DMS114 treated with DMSO at 0.1 percent for 48 hours (cell line): ENCODE results near the gene KREMEN2.
"Not testable (repeated sequence)": the region's sequence is repeated elsewhere in the genome, so short reads cannot be mapped to it uniquely, and the experiment has no call there.

Experiments
- DNase-seq: peaks from one replicate; lab custom pipeline; 2025; ENCODE audit not compliant: unreplicated experiment; lab: John Stamatoyannopoulos, UW

Gene KREMEN2

GRCh38 chr16:2938206-2938605 lies 25.9 kb upstream of the KREMEN2 start:
- no peak for DNase-seq

- no peak for DNase-seq
Observed at GRCh38 chr16:2939968-2940367, 24.1 kb upstream of the KREMEN2 start.

DNA sequence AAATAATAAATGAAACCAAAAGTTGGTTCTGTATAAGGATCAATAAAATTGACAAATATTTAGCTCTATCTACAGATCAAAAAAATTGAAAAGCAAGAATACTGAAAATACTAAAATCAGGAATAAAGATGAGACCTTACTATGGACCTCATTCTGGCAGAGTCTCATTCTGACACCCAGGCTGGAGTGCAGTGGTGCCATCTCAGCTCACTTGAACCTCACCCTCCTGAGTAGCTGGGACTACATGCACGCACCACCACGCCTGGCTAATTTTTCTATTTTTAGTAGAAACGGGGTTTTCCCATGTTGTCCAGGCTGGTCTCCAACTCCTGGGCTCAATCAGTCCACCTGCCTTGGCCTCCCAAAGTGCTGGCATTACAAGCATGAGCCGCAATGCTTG lies 22.0 kb upstream of the KREMEN2 start:
- DNase-seq = no peak

DNA sequence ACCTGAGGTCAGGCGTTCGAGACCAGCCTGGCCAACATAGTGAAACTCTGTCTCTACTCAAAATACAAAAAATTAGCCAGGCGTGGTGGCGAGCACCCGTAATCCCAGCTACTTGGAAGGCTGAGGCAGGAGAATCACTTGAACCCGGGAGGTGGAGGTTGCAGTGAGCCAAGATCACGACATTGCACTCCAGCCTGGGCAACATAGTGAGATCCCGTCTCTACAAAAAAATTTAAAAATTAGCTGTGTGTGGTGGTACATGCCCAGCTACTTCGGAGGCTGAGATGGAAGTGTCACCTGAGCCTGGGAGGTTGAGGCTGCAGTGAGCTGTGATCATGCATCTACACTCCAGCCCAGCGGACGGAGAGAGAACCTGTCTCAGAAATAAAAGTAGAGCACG lies 20.4 kb upstream of the KREMEN2 start:
- not testable (repeated sequence) for DNase-seq

- no peak for DNase-seq
Observed at GRCh38 chr16:2946649-2947048, 17.4 kb upstream of the KREMEN2 start.

GRCh38 chr16:2948807-2949704 lies 15.0 kb upstream of the KREMEN2 start:
- no peak for DNase-seq

- DNase-seq = no peak
Observed at GRCh38 chr16:2949705-2950352, 14.2 kb upstream of the KREMEN2 start.

DNA sequence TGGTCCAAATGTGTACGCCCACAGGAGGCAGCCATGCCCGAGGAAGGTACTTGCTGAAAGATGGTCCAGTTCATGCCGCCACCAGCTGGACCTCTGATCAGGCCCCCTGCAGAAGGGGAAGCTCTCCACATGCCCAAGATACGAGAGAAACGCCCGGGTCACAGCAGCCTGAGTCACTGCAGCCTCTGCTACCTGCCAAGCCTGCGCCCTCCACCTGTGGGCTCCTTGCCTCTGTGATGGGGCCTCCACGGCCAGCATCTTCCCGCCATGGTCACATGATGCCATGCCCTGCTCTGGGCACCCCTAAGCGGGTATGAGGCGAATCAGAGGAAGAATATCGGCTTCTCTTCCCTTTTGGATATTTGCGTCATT lies 13.7 kb upstream of the KREMEN2 start:
- DNase-seq = no peak

- no peak for DNase-seq
Observed at GRCh38 chr16:2950773-2951172, 13.3 kb upstream of the KREMEN2 start.

GRCh38 chr16:2952679-2953078 lies 11.4 kb upstream of the KREMEN2 start:
- no peak for DNase-seq

DNA sequence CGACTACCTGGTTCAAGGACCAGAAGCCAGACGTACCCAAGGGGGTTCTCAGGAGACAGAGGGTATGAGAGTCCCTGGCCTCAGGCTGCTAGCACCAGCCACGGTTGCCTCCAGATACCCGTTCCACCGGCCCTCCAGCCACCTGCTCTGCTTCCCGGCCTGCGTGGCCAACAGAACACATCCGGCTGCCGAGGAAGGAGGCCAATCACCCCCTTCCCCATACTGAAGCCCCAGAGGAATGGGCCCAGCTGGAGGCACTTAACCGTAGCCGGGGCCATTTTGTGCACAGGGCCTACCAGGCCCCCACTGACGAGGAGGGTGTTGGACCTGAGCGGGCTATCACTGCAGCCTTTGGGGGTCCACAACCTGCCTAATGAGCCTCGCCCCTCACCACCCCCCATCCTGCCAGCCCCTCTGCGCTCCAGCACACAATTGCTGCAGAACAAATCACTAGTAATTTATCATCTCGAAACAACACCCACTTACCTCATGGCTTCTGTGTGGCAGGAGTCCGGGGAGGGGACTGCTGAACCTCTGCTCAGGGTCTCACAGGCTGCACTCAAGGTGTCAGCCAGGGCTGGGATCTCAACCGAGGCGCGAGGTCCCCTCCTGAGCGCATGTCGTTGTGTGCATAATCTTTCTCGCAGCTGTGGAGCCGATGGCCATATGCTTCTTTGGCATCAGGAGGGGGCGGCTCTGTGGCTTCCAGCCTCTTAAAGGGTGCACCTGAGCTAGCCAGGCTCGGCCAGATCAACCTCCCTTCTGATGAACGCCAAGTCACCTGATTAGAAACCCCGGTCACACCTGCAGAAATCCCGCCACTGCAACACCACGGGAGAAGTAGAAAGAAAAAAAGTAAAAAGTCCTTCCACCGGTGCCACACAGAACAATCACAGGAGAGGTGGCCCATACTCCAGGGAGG lies 10.1 kb upstream of the KREMEN2 start:
- DNase-seq = no peak

GRCh38 chr16:2954656-2955381 lies 9.3 kb upstream of the KREMEN2 start:
- no peak for DNase-seq

DNA sequence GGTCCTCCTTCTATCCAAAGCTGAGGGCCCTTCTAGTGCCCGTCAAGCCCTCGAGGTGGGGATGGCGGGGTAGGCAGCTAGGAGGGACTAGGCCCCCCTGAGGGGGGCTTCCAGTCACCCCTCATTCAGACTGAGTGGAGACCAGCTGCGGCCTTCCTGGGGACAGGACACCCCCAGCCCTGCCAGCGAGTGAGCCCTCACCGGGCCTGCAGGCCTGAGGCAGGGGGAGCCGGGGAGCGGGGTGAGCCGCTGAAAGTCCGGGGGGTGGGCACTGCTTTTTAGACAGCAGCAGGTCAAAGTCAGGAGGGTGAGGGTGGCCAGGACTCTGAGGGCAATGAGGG lies 8.7 kb upstream of the KREMEN2 start:
- no peak for DNase-seq

- DNase-seq = no peak
Observed at GRCh38 chr16:2955779-2956578, 8.1 kb upstream of the KREMEN2 start.

DNA sequence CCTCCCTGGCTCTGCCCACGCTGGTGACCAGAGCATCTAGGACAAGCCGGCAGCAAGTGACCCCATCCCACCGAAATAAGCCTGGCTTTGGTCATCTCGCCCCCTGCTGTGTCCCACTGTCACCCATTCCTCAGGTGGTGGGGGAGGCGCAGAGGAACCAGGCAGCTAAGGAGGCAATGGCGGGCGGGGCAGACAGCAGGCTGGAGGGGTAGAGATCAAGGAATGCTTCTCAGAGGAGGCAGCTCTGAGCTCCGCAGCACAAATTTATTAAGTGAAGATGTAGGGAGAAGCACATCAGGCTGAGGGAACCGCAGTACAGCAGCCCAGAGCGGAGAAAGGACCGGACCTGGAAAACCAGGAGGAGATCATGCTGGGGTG lies 7.5 kb upstream of the KREMEN2 start:
- no peak for DNase-seq

GRCh38 chr16:2959206-2959605 lies 4.9 kb upstream of the KREMEN2 start:
- DNase-seq = no peak

DNA sequence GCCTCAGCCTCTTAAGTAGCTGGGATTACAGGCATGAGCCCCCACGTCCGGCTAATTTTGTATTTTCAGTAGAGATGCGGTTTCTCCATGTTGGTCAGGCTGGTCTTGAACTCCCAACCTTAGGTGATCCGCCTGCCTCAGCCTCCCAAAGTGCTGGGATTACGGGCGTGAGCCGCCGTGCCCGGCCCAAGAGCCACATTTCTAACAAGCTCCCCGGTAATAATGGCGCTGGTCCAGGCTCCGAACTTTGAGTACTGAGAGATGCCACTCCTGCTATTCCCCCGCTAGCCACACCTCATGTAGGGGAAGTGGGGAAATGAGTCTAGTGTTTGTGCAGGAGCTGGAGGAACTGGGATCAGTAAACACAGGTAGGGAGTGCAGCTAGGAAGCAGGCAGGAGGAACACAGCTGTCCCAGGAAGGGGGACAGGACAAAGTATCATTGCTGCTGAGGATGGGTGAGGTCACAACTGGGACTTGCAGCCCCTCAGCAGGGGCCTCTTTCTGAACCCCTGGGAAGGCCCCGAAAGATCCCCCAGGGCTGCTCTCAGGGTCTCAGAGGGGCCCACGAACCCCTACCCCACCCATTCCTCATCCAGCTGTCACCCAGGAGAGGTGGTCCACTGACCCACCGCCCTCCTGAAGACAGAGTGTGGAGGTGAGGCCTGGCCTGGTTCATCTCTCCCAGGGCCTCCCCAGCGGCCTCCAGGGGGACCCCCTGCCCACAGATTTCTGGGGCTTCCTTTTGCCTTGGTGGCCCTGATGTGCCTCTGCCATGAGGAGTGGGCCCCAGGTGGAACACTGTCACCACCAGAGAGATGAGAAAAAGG lies 3.7 kb upstream of the KREMEN2 start:
- DNase-seq = no peak

DNA sequence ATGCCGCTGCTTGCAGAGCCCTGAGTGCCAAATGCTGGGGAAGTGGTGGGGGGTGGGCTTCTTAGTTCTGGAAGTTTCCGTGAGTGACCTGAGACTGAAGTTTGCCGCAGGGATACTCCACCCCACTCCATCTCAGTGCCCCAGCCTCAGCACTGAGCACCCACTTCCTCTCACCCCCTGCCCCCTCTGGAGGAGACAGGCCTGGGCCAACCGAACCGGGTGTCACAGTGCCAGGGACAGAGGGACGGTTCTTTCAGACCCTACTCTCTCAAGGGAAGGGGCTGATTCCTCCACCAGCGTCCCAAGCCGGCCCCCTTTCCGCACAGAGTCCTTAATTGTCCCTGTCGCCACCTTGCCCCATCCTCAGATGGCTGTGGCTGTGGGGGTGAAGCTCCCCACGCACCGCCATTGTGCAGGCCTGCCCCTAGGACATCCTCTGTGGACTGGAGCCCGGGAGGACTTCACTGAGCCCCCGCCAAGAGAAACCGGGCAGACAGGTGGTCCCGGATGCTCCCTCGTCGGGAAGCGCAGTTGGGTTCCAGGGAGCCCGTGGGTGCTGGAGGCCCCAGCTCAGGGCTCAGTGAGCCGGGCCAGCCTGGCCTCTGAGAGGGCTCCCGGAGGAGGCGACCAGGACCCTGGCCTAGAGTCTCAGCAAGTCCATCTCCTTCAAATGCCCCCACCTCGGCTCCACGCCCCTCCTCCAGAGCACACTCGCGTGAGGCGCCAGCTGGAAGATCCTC lies 1.6 kb upstream of the KREMEN2 start:
- DNase-seq = no peak
